HUDEP-2 (cell line): ENCODE measurements around the gene TOX2.

Experiments
- DNase-seq, 76 experiments: peaks; one replicate each; lab custom pipeline; 2025; ENCODE audit not compliant: unreplicated experiment in 76 of 76; lab: John Stamatoyannopoulos, UW

The TOX2 gene

DNA sequence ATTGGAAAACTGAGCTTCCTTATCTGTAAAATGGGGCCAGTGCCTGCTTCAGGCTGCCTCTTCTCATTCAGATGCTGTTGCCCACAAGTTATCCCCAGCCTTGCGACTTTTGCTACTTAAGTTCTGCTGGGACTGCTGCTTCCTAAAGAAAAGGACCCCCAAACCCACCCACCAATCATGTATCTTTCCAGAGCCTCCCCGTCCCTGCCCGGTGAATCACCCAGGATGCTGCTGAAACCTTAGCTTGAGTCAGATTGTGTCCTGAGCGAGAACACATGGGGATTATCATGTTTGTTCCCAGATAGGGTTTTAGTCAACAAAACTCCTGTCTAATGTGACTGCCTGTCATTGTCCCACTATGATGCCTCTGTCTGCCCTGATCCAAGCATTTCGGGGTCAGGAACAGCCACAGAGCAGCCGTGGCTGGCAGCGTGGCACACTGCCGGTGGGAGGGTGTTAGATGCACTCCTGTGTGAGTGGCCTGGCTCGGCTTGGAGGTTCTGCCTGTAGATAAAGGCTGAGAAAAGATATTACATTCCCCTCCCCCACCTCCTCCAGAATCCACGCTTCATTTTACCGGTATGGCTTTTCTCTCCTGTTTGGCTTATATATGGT is 79.9 kb downstream of the TOX2 start:
- DNase-seq: no peak

DNA sequence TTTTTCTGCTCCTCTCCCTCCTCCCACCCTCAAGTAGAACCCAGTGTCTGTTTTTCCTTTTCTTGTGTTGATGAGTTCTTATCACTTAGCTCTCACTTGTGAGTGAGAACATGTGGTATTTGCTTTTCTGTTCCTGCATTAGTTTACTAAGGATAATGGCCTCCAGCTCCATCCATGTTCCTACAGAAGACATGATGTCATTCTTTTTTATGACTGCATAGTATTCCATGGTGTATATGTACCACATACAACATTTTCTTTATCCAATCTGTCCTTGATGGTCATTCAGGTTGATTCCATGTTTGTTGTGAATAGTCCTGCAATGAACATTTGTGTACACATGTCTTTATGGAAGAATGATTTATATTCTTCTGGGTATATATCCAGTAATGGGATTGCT is 81.0 kb downstream of the TOX2 start:
- no peak for DNase-seq

DNA sequence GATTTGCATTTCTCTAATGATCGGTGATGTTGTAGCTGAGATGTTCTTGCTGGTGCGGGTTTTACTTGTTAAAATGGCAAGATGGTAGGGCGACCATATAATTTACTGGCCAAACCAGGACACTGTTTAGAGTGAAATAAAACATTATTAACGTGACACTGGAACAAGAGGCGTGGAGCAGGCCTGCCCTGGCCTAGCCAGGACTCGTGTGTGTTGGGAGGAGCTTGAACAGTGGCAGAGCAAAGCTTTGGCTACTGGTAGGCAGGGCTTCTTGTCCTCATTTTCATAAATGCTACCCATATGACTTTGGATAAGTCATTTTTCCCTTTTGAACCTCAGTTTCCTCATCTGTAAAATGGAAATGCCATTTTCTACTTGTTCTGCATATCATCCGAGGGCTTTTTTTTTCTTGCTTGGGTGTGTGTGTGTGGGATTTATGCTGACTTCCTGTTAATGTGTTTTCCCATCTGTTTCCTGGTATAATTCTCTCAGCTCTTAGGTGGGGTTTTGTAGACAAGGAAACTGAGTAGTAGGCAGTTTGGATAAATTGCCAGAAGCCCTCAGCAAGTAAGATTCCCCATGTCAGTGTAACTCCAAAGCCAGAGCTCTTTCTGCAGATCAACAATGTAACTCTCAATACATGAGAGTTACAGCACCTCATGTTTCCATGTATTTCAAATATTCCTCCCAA is 81.7 kb downstream of the TOX2 start:
- no peak for DNase-seq

DNA sequence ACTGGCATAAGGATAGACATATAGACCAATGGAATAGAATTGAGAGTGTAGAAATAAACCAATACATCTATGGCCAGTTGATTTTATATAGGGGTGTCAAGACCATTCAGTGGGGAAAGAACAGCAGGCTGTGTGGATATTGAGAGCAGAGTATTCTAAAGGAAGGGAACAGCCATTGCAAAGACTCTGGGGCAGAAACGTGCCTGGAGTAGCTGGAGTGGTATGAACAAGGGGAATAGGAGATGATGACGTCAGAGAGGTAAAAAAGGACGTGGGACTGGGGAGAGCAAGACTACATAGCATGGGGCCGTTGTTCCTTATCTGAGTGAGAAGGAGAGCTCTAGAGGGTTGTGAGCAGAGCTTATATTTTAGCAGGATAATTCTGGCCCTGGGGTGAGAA is 85.2 kb downstream of the TOX2 start:
- DNase-seq: no peak

DNA sequence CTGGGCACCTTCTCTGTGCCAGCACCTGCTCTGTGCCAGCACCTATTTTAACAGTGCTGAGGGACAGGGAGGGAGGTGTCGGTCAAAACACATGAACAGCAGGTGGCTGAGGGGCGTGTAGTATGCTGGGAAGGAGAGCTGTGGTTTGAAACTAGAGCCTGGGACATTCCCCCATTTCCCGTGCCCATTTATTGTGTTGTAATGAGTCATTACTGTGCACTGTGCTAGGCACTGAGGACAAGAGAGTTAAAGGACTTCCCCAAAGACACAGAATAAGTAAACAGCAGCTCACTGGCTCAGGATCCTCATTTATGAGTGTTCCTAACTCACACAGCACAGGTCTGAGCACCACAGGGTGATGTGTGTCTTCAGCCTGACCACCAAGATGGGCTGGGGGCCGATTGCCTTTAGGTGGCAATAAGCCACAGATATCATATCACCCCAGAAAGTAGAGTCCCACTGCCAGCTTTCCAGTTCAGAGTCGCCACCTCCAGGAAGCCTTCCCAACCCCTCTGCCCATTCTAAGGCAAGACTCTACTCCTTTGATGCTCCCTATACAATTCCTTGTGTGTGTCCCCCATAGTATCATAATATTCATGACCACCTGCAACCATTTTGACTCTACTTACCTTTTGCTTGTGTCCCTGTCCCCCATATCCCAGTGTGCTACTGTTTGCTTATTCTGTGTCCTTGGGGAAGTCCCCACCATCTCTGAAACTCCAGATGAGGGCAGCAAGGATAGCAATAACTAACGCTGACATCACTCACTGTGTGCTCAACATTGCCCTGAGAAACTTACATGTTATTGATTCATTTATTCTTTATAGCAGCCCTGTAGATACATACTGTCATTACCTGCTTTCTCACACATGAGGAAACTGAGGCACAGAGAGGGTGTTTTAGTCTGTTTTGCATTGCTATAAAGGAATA is 87.3 kb downstream of the TOX2 start:
- no peak for DNase-seq

DNA sequence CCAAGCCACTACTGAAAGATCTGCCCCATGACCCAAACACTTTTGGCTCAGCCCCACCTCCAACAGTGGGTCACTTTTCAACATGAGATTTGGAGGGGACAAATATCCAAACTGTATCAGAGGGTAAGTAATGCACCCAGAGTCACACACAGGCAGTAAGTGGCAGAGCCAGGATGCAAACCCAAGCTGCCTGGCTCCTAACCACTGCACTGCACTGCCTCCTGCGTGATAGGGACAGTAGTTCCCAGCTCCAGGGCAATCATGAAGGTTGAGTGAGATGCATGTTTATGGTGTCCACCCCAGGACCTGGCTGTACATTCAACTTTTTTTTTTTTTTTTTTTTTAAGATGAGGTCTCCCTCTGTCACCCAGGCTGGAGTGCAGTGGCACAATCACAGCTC is 88.2 kb downstream of the TOX2 start:
- no peak for DNase-seq

DNA sequence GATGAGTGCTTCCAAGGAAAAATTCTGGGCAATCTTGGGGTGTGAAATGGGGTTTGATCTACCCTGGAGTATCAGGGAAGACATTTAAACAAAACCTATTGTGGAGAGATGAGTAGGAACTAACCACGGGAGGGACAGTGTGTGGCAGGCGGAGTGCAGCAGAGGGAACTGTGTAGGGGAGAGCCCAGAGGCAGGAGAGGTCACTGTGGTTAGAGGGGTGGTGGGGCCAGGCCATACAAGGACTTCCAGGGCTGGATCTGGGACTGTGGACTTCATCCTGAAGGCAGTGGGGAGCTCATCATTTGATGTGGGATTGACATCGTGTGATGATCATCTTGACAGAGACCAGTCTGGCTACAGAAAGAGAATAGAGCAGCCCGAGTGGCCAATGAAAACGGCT is 89.0 kb downstream of the TOX2 start:
- no peak for DNase-seq

DNA sequence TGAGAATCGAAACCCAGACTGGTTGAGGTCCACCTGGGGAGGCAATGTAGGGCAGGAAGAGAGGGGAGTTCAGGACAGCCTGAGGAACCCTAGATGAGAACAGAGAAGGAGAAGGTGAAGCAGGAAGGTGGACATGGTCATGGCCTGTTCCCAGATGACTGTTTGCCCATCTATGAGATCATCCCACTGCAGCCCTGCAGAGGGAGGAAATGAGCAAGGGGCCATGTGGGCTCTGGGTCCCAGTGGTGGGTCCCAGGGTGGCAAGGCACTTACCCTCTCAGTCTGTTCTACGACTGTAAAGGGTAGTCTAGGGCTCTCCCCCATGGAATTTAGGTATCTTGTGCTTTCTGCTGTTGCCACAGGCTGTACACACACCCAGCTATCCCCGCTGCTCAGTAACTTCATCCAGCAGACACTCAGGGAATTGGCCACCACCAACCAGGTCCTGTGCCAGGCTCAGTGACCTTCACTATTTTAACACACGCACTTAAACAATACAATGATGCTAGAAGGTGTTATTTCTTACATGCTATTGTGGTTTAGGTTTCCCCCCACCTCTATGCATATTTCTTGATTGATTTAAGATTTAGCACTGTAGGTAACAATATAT is 89.8 kb downstream of the TOX2 start:
- no peak for DNase-seq

DNA sequence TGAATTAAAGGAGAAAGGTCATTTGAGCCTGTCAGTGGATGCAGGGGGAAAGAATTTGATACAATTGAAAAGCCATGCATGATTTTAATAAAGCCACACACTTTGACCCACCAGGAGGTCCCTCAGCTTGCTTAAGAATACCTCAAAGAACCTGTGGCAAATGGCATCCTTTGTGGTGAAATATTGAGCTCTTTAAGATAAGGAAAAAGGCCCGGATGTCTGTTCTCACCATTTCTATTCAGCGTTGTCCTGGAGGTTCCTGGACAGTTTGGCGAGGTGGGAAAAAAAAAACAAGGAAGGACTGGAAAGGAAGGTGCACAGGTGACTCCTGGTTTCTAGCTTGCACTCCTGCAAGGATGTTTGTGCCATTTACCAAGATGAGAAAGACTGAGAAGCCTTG is 91.0 kb downstream of the TOX2 start:
- DNase-seq: no peak

DNA sequence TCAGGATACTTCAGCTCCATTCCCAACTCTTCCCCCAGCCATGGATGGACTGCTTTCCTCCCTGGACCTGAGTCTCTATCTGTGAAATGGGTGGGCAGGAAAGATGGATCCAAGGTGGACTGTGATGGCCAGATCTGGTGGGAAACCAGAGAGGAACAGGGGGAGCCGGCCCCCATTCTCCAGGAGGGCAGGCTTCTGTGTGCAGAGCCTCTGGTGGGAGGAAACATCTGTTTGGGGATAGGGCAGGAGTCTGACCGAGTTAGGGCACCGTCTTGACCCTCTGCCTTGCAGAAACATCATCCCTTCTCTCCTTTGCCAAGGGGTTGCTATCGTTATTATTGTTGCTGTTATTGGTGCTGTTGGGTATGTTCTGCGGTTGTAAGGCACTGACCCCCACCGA is 91.5 kb downstream of the TOX2 start:
- DNase-seq: no peak

DNA sequence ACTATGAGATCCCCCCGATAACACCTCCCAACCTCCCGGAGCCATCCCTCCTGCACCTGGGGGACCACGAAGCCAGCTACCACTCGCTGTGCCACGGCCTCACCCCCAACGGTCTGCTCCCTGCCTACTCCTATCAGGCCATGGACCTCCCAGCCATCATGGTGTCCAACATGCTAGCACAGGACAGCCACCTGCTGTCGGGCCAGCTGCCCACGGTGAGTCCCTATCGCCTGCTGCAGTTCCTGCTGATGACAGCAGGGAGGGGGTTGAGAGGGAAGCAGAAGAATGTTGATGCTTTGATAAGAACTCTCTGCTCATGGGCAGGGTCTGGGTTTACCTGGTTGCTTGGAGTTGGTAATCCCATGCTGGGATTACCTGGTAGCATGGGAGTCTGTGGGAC is 91.9 kb downstream of the TOX2 start:
- DNase-seq: no peak

DNA sequence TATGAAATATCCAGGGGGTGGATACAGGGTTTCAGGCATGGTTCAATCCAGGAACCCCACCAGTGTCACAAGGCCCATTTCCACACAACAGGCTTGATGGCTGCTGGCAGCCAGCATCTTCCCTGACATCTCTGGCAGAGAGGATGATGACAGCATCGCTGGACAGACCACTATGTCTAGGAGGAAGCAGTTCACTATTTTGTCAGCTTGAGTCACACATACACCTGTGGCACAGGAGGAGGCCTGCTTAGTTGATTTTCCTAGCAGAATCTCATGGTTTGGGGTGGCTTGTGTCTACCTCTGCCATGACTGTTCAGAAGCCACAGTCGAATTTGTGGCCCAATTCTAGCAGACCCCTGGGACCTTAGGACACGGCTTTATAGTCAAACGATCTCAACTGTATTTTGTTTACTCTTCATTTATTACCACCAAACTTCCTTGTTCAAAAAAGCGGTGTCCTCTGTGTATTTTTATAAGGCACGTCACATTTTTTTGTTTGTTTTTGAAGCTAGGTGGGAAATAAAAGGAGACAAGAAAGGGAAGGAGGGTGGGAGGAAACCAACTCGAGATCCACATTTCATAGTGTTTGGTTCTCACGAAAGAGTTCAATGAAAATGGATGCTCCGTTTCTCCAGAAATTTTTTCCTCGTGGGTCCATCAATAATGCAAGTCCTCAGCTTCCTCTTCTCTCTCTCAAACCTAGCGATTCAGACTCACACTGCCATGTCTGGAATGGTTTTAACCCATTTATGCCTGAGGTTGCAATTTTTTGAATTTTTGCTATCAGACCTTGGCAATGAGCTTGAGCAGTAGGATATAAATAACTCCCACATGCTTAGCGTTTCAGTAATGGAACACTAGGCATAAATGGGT is 94.4 kb downstream of the TOX2 start:
- no peak for DNase-seq

DNA sequence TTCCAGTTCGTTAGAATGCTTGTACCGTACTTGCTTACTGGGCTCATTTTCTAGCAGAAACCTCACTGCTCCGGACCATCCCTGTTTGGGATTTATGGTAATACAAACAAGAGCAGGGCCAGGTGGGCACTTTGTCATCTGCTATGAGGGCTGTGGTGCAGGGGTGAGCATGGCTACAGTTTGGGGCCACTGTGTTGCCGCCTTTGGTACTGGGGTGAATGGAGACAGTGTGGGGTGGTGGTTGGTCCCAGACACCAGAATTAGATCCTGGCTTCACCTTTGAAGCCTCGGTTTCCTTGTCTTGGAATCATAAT is 95.0 kb downstream of the TOX2 start:
- DNase-seq: no peak

DNA sequence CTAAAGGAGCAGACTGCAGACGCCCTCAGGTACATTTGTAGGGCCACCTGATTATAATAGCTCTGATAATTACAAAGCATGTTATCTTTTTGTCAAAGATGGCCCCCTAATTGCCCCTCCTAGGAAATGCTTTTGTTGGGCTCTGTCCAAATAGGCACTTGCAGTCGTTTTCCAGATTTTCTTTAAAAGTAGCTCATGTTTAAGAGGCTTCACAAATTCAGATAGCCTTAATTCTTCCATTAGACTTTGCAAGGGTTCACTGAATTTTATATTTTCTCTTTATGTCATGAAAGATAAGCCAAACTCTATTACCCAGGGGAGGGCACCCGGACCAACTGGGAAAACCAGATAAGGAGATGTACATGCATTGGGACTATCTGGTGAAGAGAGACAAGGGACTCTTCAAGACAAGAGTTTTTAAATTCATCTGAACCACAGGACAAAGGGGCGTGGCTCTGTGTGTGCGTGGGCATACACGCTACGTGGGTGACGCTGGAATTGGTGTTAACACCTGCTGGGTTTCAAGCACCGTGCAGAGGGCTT is 95.6 kb downstream of the TOX2 start:
- DNase-seq: peak in 73 of 76 experiments; percentile 23 to 94 (median 72)

DNA sequence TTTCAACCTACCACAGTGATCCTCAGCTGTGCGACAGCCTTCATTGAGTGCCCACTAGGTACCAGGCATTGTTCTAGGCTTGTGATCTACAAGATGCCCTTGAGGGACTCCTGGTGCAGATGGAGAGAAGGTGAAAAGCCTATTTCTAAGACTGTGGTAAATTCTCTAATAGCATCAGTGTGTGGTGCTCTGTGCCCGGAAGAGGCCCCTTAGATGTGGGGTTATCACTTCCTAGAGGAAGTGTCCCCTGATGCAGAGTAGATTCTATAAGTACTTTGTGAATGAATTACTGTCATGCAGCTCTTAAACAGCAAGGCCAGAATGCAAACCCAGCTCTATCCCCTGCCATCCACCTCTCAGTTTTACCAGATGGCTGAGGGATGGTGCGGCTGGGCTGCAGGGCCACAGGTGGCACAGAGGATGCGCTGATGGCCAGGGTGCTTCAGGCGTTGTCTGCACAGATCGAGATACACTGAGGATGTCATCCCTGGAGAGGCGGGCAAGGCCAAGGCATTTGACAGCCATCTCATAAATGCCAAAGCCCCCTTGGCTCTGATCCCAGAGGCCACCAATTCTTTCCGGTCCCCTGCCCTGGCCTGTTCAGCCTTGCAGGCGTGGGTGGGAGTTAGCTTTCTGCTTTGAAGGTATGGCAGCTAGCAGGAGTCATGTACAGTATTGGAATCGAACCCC is 96.7 kb downstream of the TOX2 start:
- DNase-seq: no peak

DNA sequence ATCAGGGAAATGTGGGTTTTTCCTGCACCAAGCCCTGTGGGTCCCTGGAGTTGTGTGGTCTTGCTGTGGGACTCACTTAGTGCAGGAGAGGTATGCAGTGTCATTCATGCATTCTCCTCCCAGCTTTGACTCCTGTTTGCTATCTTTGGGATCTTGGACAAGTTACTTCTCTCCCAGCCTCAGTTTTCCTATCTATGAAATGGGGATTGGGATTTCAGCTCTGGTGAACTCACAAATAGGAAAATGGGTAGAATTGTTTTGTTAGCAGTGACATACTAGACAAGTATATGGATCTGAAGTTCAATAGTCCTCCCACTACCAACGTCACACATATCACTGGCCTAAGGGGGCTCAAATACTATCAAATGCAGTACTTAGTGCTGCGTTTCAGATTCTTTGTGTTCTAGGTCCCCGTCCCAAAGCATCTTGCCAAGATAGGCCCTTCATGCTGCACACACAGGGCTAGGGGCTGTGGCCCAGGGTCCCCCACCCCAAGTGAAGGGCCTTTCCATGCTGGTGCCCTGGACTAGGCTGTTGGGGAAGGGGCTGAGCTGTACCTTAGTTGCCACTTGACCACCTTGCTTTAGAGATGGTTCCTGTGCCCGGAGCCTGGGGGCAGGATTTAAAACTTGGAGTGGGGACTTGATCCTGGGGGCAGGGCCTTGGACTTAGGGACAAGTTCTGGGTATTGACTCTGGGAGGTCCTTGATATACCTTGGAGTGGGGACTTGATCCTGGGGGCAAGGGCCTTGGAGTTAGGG is 98.0 kb downstream of the TOX2 start:
- no peak for DNase-seq

DNA sequence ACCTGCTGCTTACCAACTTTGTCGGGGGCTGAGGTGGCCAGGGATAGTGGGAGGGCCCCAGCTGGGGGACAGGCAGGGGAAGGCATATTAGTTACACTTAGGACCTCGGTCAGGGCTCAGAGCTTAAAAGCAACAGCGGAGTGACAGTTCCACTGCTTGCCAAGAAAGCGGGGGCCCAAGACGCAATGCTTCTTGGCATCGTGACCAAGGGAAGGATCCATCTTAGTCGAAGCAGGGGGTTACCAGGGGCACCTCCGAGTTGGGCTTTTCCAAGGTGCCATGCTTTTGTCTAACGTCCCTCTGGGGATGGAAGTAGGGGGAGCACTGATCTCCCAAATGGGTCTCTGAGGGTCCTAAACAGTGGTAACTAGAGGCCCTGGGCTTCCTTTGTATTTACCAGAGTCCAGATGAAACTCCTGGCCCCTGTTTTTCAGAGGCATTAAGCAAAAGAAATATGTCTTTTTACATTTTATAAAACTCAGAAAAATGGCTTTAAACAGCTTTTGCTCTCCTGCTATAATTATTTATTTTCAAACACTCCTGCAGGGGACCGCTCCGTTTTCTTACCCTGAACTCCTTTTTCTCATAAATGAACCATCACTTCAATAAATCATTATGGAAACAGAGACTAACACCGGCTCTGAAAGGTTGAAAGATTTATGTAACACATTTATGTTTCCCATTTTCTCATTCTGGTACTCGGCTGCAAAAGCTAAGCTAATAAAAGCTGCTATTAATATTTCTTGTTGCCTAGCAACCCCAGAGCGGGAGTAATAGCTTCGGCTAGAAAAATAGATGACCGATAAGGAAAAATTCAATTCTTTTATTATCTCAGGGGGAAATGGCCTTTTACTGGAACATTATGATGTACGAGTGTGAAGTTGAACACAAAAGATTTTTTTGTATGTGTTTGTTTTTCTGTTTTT is 100.4 kb downstream of the TOX2 start:
- DNase-seq: no peak

DNA sequence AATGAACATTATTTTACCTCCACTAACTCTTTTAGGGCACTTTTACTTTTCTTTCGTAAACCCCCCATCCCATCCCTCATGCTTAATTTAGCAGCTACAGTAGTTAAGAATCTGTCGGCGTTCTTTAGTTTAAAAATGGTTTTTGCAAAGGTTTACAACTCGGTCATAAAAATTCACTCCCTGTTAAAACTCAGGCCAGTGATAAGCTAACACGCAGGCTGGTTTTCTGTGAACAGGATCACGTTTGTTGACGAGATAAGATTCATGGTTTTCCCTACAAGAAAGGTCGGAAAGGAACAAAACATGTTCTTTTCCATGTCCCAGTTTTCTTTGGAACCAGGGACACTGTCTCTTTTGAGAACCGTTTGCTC is 101.1 kb downstream of the TOX2 start:
- DNase-seq: no peak
